Measurements from ENCODE around the gene LAIR2.

The LAIR2 gene

DNA sequence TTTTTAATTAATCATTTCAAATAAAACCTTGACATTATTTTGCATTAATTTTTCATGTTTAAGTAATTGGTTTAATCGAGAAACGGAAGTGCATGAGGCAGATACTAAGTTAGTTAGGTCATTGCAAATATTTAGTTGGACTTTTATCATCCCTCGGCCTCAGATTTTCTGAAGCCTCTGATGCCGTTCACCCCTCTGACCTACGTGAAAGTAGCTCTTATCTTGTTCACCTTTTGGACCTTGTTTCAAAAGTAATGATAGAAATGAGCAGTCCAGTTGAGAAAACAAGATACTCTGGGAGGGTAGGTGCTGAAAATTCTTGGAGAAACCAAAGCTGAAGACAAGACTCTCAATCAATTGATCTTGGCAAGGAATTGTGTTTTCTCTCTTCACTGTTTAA is 23.0 kb downstream of the LAIR2 start:
- Histone ChIP-seq H3K4me3 (ENCODE audit: low read length) (no peak overlapping the region), H3F3A (ENCODE audit: insufficient read depth, low read length) (no peaks in the 10 kb centered on the region), H3K9ac (ENCODE audit: low read length) (no peak overlapping the region), H3K79me2 (ENCODE audit: low read length) (no peaks in the 10 kb centered on the region), H3K9me2 (replicated peaks; ENCODE audit: insufficient read depth, low read length) (no peaks in the 10 kb centered on the region), H3K9me3 (replicated peaks; ENCODE audit: insufficient read depth, low read length) (no peaks in the 10 kb centered on the region), H3K27me3 (replicated peaks; ENCODE audit: insufficient read depth, low read length) (peaks cover 96% of the 10 kb centered on the region), H4K20me1 (ENCODE audit: insufficient read depth, low read length) (no peaks in the 10 kb centered on the region), H3K4me1 (ENCODE audit: low read length) (0 out of 2 replicates have a peak, but pooled peaks cover 3% of the 10 kb centered on the region), H3K27ac (ENCODE audit: low read length) (no peak overlapping the region), H3K36me3 (replicated peaks; ENCODE audit: insufficient read depth, low read length) (no peaks in the 10 kb centered on the region), H2AFZ (ENCODE audit: low read length) (no peak overlapping the region), H3K4me2 (ENCODE audit: low read depth, low read length) (no peak overlapping the region)
- no peak for TF ChIP-seq EZH2phosphoT487 (IDR thresholded peaks at IDR 0.05; ENCODE audit: low read length)
- no peak for TF ChIP-seq EZH2 (optimal IDR thresholded peaks at IDR 0.05; ENCODE audit: low read depth, low read length)
- TF ChIP-seq, protein P1, sequence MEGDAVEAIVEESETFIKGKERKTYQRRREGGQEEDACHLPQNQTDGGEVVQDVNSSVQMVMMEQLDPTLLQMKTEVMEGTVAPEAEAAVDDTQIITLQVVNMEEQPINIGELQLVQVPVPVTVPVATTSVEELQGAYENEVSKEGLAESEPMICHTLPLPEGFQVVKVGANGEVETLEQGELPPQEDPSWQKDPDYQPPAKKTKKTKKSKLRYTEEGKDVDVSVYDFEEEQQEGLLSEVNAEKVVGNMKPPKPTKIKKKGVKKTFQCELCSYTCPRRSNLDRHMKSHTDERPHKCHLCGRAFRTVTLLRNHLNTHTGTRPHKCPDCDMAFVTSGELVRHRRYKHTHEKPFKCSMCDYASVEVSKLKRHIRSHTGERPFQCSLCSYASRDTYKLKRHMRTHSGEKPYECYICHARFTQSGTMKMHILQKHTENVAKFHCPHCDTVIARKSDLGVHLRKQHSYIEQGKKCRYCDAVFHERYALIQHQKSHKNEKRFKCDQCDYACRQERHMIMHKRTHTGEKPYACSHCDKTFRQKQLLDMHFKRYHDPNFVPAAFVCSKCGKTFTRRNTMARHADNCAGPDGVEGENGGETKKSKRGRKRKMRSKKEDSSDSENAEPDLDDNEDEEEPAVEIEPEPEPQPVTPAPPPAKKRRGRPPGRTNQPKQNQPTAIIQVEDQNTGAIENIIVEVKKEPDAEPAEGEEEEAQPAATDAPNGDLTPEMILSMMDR (IDR thresholded peaks at IDR 0.05; ENCODE audit: low read length), result no peak
- DNase-seq, result no peak

DNA sequence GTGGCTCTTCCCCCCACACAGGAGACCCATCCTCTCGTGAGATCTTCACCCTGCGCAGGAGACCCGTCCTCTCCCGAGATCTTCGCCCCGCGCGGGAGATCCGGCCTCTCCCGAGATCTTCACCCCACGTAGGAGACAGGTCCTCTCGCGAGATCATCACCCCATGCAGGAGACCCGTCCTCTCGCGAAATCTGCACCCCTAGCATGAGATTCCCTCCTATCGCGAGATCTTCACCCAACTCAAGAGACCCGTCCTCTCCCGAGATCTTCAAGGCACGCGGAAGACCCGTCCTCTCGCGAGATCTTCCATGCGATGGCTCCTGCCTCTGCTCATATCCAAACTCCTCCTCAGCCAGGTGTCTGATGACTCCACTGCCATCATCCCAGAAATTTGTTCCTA is 24.3 kb downstream of the LAIR2 start:
- H3K27me3 ChIP-seq (replicated peaks; ENCODE audit: insufficient read depth, low read length), result peaks cover 96% of the 10 kb centered on the region
- H3K9me3 ChIP-seq (replicated peaks; ENCODE audit: insufficient read depth, low read length), result no peaks in the 10 kb centered on the region

DNA sequence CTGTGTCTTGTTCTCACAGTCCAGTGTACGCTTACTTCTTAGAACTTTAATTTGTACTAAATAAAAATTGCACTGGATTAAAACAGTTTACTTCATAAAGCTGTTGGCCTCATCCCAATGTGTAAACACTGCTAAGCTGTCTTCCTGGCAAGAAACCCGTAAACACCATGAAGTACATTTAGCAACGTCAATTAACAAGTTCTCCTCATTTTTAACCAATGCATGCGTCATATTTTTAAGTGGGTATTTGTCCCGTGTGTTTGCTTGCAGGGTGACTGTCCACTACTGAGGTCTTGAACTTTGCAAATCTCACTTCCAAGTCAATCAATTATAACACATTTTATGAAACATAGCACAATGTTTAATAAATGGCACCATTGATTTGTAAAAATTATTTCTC is 28.2 kb downstream of the LAIR2 start:
- Histone ChIP-seq H3K9ac (ENCODE audit: low read length) (no peak overlapping the region), H3K36me3 (replicated peaks; ENCODE audit: insufficient read depth, low read length) (no peaks in the 10 kb centered on the region), H3K4me1 (ENCODE audit: low read length) (peaks cover 17% of the 10 kb centered on the region), H3K27me3 (replicated peaks; ENCODE audit: insufficient read depth, low read length) (peaks cover 98% of the 10 kb centered on the region), H3K4me3 (ENCODE audit: low read length) (no peak overlapping the region), H3K9me3 (replicated peaks; ENCODE audit: insufficient read depth, low read length) (no peaks in the 10 kb centered on the region), H4K20me1 (ENCODE audit: insufficient read depth, low read length) (no peaks in the 10 kb centered on the region), H3K79me2 (ENCODE audit: low read length) (no peaks in the 10 kb centered on the region), H3F3A (ENCODE audit: insufficient read depth, low read length) (no peaks in the 10 kb centered on the region), H3K4me2 (ENCODE audit: low read depth, low read length) (no peak overlapping the region), H3K9me2 (replicated peaks; ENCODE audit: insufficient read depth, low read length) (no peaks in the 10 kb centered on the region), H3K27ac (ENCODE audit: low read length) (no peak overlapping the region), H2AFZ (ENCODE audit: low read length) (no peak overlapping the region)
- TF ChIP-seq, protein P1 (IDR thresholded peaks at IDR 0.05; ENCODE audit: low read length), result no peak
- TF ChIP-seq EZH2phosphoT487 (IDR thresholded peaks at IDR 0.05; ENCODE audit: low read length) (no peak), EZH2 (optimal IDR thresholded peaks at IDR 0.05; ENCODE audit: low read depth, low read length) (no peak)
- DNase-seq, result no peak

More for the DNA sequence above, 24.3 kb downstream of the LAIR2 start:
- Histone ChIP-seq H3K4me1 (ENCODE audit: low read length) (0 out of 2 replicates have a peak, but pooled peaks cover 4% of the 10 kb centered on the region), H3K27ac (ENCODE audit: low read length) (no peak overlapping the region), H4K20me1 (ENCODE audit: insufficient read depth, low read length) (no peaks in the 10 kb centered on the region), H3K4me3 (ENCODE audit: low read length) (no peak overlapping the region), H3K4me2 (ENCODE audit: low read depth, low read length) (no peak overlapping the region), H3K9ac (ENCODE audit: low read length) (no peak overlapping the region), H3K36me3 (replicated peaks; ENCODE audit: insufficient read depth, low read length) (no peaks in the 10 kb centered on the region), H2AFZ (ENCODE audit: low read length) (no peak overlapping the region), H3K79me2 (ENCODE audit: low read length) (no peaks in the 10 kb centered on the region), H3K9me2 (replicated peaks; ENCODE audit: insufficient read depth, low read length) (no peaks in the 10 kb centered on the region), H3F3A (ENCODE audit: insufficient read depth, low read length) (no peaks in the 10 kb centered on the region)
- TF ChIP-seq, protein P1 (IDR thresholded peaks at IDR 0.05; ENCODE audit: low read length), result no peak
- TF ChIP-seq EZH2phosphoT487 (IDR thresholded peaks at IDR 0.05; ENCODE audit: low read length), result no peak
- TF ChIP-seq EZH2 (optimal IDR thresholded peaks at IDR 0.05; ENCODE audit: low read depth, low read length), result no peak
- DNase-seq, result no peak
